CD8-positive, alpha-beta memory T cell (primary cell): ENCODE results near the gene GOLGA7B. TPM values are rescaled to one million over a fixed set of nuclear protein-coding genes. Genes with fewer than 3 reads are reported as not detected.

Experiments used
- CTCF ChIA-PET: fragments of 350-600 bp; sonication (Branson Sonifier 250); formaldehyde crosslinking; loops from one replicate; lab custom pipeline; 2021; ENCODE audit warnings: antibody characterized with exemption; lab: Charles Lee
- POLR2A ChIA-PET: fragments of 350-600 bp; sonication (Branson Sonifier 250); formaldehyde crosslinking; loops from one replicate; lab custom pipeline; 2021; ENCODE audit warnings: antibody characterized with exemption; lab: Charles Lee
- DNase-seq, 5 donors: peaks; one replicate each; pipeline versions ENCODE4 v3.0.0 to v3.0.0-alpha.2; 2020 to 2022; ENCODE audit warnings: mixed read lengths in 1 of 5
- H3K27ac ChIP-seq: one replicate; pipeline ENCODE4 v1.7.0; 2013; ENCODE audit warnings: low read depth, mild to moderate bottlenecking, low read length, moderate library complexity
- H3K27me3 ChIP-seq: 2 replicates; pipeline ENCODE4 v1.7.0; 2013; ENCODE audit warnings: low read length, mild to moderate bottlenecking; ENCODE audit not compliant: insufficient read depth, poor library complexity, severe bottlenecking
- H3K36me3 ChIP-seq: 2 replicates; pipeline ENCODE4 v1.7.0; 2013; ENCODE audit warnings: mild to moderate bottlenecking, low read length, moderate library complexity; ENCODE audit not compliant: insufficient read depth
- H3K4me1 ChIP-seq: 2 replicates; pipeline ENCODE4 v1.7.0; 2013; ENCODE audit warnings: mild to moderate bottlenecking, low read length, moderate library complexity; ENCODE audit not compliant: insufficient read depth
- H3K4me3 ChIP-seq: 2 replicates; pipeline ENCODE4 v1.7.0; 2013; ENCODE audit warnings: mild to moderate bottlenecking, low read length
- H3K9me3 ChIP-seq: 2 replicates; pipeline ENCODE4 v1.7.0; 2013; ENCODE audit warnings: mild to moderate bottlenecking, low read length
- H3K27ac Mint-ChIP-seq, 8 donors: one replicate each; pipeline ENCODE4 v1.8.0; 2020 to 2021; ENCODE audit warnings: mixed read lengths in 8 of 8, mild to moderate bottlenecking in 6 of 8, inconsistent platforms in 3 of 8, moderate library complexity in 3 of 8
- H3K27me3 Mint-ChIP-seq, 2 donors: one replicate each; pipeline ENCODE4 v1.8.0; 2020 to 2021; ENCODE audit warnings: mixed read lengths in 2 of 2, mild to moderate bottlenecking in 1 of 2, moderate library complexity in 1 of 2
- H3K36me3 Mint-ChIP-seq, 3 donors: one replicate each; pipeline ENCODE4 v1.8.0; 2020 to 2021; ENCODE audit warnings: mixed read lengths in 3 of 3, inconsistent platforms in 1 of 3, mild to moderate bottlenecking in 1 of 3
- H3K4me1 Mint-ChIP-seq, 3 donors: one replicate each; pipeline ENCODE4 v1.8.0; 2020 to 2021; ENCODE audit warnings: mixed read lengths in 3 of 3, inconsistent platforms in 1 of 3, mild to moderate bottlenecking in 1 of 3
- H3K4me3 Mint-ChIP-seq, 7 donors: one replicate each; pipeline ENCODE4 v1.8.0; 2020 to 2021; ENCODE audit warnings: mixed read lengths in 7 of 7, mild to moderate bottlenecking in 6 of 7, moderate library complexity in 4 of 7, inconsistent platforms in 2 of 7
- H3K9me3 Mint-ChIP-seq, 5 donors: one replicate each; pipeline ENCODE4 v1.8.0; 2020 to 2022; ENCODE audit warnings: mixed read lengths in 5 of 5, mild to moderate bottlenecking in 3 of 5, moderate library complexity in 2 of 5, inconsistent platforms in 1 of 5
- polyA plus RNA-seq: library from polyadenylated mRNA; unstranded; fragments of 300-500 nt; fragmentation: Illumina TruSeq; gene quantifications from one replicate; pipeline ENCODE4 v1.2.3, GENCODE V29; 2021
- total RNA-seq, 2 experiments: library from RNA; stranded (reverse); gene quantifications; one replicate each; pipeline ENCODE4 v1.2.3, GENCODE V29; 2021

Gene GOLGA7B
- total and polyA plus RNA-seq, 3 experiments from 2014 or later, result 0.29 to 0.62 (median 0.44) TPM

DNA sequence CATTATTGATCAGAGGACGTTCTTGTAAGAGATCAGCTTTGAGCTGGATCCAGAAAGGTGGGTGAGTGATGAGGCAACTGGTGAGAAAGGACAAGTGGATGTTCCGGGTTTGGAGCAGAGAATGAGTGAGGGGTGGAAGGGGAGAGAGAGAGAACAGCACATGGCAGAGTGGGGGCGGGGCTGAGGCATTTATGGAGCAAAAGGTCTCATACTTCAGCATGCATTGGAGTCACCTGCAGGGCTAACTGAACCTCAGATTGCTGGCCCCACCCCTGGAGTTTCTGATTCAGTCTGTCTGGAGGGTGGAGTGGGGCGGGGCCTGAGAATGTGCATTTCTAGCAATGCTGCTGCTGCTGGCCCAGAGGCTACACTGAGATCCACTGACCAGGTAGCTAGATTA, 71.2 kb downstream of the GOLGA7B start:
- Mint-ChIP-seq H3K36me3 (peaks cover 0 to 3% (median 0%) of the 10 kb centered on the region in 3 donors), H3K4me1 (peaks cover 3 to 5% (median 4%) of the 10 kb centered on the region in 3 donors), H3K4me3 (no peak overlapping the region), H3K9me3 (no peaks in the 10 kb centered on the region), H3K27me3 (peaks cover 20 to 50% of the 10 kb centered on the region in 2 donors), H3K27ac (no peak overlapping the region)
- ChIA-PET CTCF (no interaction called here), POLR2A (no interaction called here)
- Histone ChIP-seq H3K27ac (no peak overlapping the region), H3K4me3 (no peak overlapping the region), H3K4me1 (no peaks in the 10 kb centered on the region), H3K36me3 (no peaks in the 10 kb centered on the region), H3K9me3 (no peaks in the 10 kb centered on the region), H3K27me3 (peaks cover 14% of the 10 kb centered on the region)
- DNase-seq, result no peak

Other genes starting within 250 kb of the GOLGA7B start
- gene MORN4, start 216.3 kb upstream of the GOLGA7B start, total RNA-seq, result 1 to 10 TPM; 2.7 to 3.1 TPM
- 1.7 TPM for gene MORN4, start 216.3 kb upstream of the GOLGA7B start, polyA plus RNA-seq
- gene PI4K2A, start 209.2 kb upstream of the GOLGA7B start, total RNA-seq, result 10 to 100 TPM; 15.6 to 15.9 TPM
- gene PI4K2A, start 209.2 kb upstream of the GOLGA7B start, polyA plus RNA-seq, result 11.4 TPM
- gene AVPI1, start 162.6 kb upstream of the GOLGA7B start, total RNA-seq, result 1 to 10 TPM; 2.3 TPM
- 3.1 TPM for gene AVPI1, start 162.6 kb upstream of the GOLGA7B start, polyA plus RNA-seq
- gene MARVELD1, start 136.1 kb upstream of the GOLGA7B start, total RNA-seq, result 1 to 10 TPM; 4.3 to 4.7 TPM
- gene MARVELD1, start 136.1 kb upstream of the GOLGA7B start, polyA plus RNA-seq, result 0.15 TPM
- 10 to 100 TPM; 27.4 to 28.6 TPM for gene ZFYVE27, start 112.7 kb upstream of the GOLGA7B start, total RNA-seq
- 31.4 TPM for gene ZFYVE27, start 112.7 kb upstream of the GOLGA7B start, polyA plus RNA-seq
- gene SFRP5, start 77.8 kb upstream of the GOLGA7B start, total RNA-seq, result not detected
- 0.54 TPM for gene SFRP5, start 77.8 kb upstream of the GOLGA7B start, polyA plus RNA-seq
- not detected for gene CRTAC1, start 180.8 kb downstream of the GOLGA7B start, total RNA-seq
- not detected for gene CRTAC1, start 180.8 kb downstream of the GOLGA7B start, polyA plus RNA-seq